Measurements from ENCODE around the gene ZBTB3. TPM values are rescaled to one million over a fixed set of nuclear protein-coding genes. Genes with fewer than 3 reads are reported as not detected.
A peak's percentile ranks its signal among the peaks of the same experiment; 100 is the strongest.

ZBTB3 gene
- total and polyA plus RNA-seq, 9 of the 15 experiments (the other 6 are each of a cell fraction or from before 2014, with no cell fraction given), result 1.9 to 10.0 (median 4.9) TPM

DNA sequence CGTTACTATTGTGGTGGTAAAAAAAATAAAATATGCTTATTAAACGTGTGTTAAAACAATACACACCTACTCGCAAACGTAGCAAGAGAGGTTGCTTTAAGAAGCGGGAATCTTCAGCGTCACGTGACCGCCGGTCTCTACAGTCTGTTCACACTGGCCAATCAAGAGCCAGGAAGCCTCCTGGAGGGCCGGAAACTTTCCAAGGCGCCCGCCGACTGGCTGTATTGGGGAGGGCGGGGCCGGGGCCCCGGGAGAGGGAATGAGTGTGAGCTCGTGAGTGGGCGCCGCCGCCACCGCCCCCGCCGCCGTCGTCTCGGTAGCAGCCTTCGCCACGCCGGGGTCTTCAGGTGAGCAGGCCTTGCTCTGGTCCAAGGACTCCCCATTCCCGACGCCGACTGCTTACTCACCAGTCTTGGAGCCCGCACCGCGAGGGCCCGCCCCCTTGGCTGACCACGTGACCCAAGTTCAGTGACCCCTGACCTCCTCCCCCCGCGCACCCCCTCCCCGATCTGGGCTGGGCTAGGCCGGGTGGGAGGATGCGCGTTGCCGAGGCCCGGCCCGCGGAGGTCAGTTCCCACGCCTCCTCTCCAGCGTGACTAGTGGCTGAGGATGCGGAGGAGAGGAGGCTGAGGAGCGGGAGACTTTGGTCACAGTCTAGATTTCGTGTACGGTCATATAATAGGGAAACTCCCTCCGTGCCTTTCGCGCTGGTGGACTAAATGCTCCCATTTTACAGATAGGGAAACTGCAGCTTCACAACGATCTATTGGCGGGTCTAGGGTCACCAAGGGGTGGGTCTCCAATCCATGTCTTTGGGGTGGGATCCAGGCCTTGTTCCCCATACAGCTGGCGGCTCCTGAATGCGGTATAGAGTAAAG is 17.4 kb upstream of the ZBTB3 start, which contains the start of gene TAF6L (continued):
- TF ChIP-seq BRF1 (IDR thresholded peaks at IDR 0.05; ENCODE audit: borderline replicate concordance, extremely low read depth, insufficient read length), result no peak
- TF ChIP-seq RBM34 (IDR thresholded peaks at IDR 0.05; ENCODE audit: borderline replicate concordance, insufficient read depth, low read length), result no peak
- peak; percentile 24; the same call in 1 of the 2 replicates for TF ChIP-seq ZNF263 (CRISPR knock-in tag; IDR thresholded peaks at IDR 0.05; ENCODE audit: borderline replicate concordance)
- TF ChIP-seq HOXB6 (CRISPR knock-in tag; IDR thresholded peaks at IDR 0.05; ENCODE audit: borderline replicate concordance), result no peak
- no peak for TF ChIP-seq ZNF551 (CRISPR knock-in tag; IDR thresholded peaks at IDR 0.05)
- no peak for TF ChIP-seq THRAP3 (IDR thresholded peaks at IDR 0.05; ENCODE audit: borderline replicate concordance)
- peak; percentile 49; the same call in 1 of the 2 replicates for TF ChIP-seq ZC3H11A (IDR thresholded peaks at IDR 0.05; ENCODE audit: low read depth, low read length)
- TF ChIP-seq ZBTB1 (CRISPR knock-in tag; IDR thresholded peaks at IDR 0.05; ENCODE audit: borderline replicate concordance, low read depth), result no peak
- TF ChIP-seq, protein P1, sequence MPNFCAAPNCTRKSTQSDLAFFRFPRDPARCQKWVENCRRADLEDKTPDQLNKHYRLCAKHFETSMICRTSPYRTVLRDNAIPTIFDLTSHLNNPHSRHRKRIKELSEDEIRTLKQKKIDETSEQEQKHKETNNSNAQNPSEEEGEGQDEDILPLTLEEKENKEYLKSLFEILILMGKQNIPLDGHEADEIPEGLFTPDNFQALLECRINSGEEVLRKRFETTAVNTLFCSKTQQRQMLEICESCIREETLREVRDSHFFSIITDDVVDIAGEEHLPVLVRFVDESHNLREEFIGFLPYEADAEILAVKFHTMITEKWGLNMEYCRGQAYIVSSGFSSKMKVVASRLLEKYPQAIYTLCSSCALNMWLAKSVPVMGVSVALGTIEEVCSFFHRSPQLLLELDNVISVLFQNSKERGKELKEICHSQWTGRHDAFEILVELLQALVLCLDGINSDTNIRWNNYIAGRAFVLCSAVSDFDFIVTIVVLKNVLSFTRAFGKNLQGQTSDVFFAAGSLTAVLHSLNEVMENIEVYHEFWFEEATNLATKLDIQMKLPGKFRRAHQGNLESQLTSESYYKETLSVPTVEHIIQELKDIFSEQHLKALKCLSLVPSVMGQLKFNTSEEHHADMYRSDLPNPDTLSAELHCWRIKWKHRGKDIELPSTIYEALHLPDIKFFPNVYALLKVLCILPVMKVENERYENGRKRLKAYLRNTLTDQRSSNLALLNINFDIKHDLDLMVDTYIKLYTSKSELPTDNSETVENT (CRISPR knock-in tag; IDR thresholded peaks at IDR 0.05), result 0 out of 2 replicates have a peak, but pooled peaks have one; percentile 25
- TF ChIP-seq, protein P2, sequence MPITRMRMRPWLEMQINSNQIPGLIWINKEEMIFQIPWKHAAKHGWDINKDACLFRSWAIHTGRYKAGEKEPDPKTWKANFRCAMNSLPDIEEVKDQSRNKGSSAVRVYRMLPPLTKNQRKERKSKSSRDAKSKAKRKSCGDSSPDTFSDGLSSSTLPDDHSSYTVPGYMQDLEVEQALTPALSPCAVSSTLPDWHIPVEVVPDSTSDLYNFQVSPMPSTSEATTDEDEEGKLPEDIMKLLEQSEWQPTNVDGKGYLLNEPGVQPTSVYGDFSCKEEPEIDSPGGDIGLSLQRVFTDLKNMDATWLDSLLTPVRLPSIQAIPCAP (CRISPR knock-in tag; IDR thresholded peaks at IDR 0.05; ENCODE audit: borderline replicate concordance), result no peak
- TF ChIP-seq POLR3A (IDR thresholded peaks at IDR 0.05; ENCODE audit: borderline replicate concordance, extremely low read depth, insufficient read depth, insufficient read length), result no peak
- TF ChIP-seq, protein P3, sequence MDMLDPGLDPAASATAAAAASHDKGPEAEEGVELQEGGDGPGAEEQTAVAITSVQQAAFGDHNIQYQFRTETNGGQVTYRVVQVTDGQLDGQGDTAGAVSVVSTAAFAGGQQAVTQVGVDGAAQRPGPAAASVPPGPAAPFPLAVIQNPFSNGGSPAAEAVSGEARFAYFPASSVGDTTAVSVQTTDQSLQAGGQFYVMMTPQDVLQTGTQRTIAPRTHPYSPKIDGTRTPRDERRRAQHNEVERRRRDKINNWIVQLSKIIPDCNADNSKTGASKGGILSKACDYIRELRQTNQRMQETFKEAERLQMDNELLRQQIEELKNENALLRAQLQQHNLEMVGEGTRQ (CRISPR knock-in tag; IDR thresholded peaks at IDR 0.05), result peak; percentile 94
- TF ChIP-seq ETV5 (CRISPR knock-in tag; IDR thresholded peaks at IDR 0.05; ENCODE audit: low read depth), result peak; percentile 56; the same call in 1 of the 2 replicates
- TF ChIP-seq SIN3A (IDR thresholded peaks at IDR 0.05; ENCODE audit: borderline replicate concordance in 2 of 2, control insufficient read depth in 1 of 2, low read depth in 2 of 2, low read length in 2 of 2), result peak; percentile 37 to 86; a peak in 2 of 4 replicates
- no peak for TF ChIP-seq MCM2 (IDR thresholded peaks at IDR 0.05; ENCODE audit: low read depth)
- TF ChIP-seq ZNF134 (CRISPR knock-in tag; conservative IDR thresholded peaks at IDR 0.05), result no peak
- no peak for TF ChIP-seq ATF1 (CRISPR knock-in tag; IDR thresholded peaks at IDR 0.05)
- TF ChIP-seq ATF1 (tag; IDR thresholded peaks at IDR 0.05), result peak; percentile 74

Data from K562 (cell line).